Stimulated activated naive CD4-positive, alpha-beta T cell (primary cell): ENCODE results near the gene TGIF1.
A peak's percentile ranks its signal among the peaks of the same experiment; 100 is the strongest.

ENCODE experiments used
- DNase-seq, 6 experiments: peaks; one replicate each; lab custom pipeline; 2025; lab: John Stamatoyannopoulos, UW

TGIF1 gene

GRCh38 chr18:3482258-3482657, 32.3 kb downstream of the TGIF1 start:
- no peak for DNase-seq

GRCh38 chr18:3485153-3486149, 35.5 kb downstream of the TGIF1 start:
- no peak for DNase-seq

- DNase-seq, result no peak
These were observed 36.5 kb downstream of the TGIF1 start for GRCh38 chr18:3486512-3486911.

GRCh38 chr18:3489462-3489861, 39.5 kb downstream of the TGIF1 start:
- DNase-seq, result no peak

- DNase-seq, result no peak
These were observed 42.1 kb downstream of the TGIF1 start for GRCh38 chr18:3491981-3492555.

- no peak for DNase-seq
These were observed 42.7 kb downstream of the TGIF1 start for GRCh38 chr18:3492721-3493120.

GRCh38 chr18:3493501-3494244, 43.7 kb downstream of the TGIF1 start:
- no peak for DNase-seq

- DNase-seq, result no peak
These were observed 44.2 kb downstream of the TGIF1 start for GRCh38 chr18:3494245-3494526.

GRCh38 chr18:3494569-3494968, 44.6 kb downstream of the TGIF1 start:
- no peak for DNase-seq

- peak in 1 of 6 experiments; percentile 3 for DNase-seq
These were observed 45.9 kb downstream of the TGIF1 start for GRCh38 chr18:3495691-3496430.

GRCh38 chr18:3498698-3499471, 48.9 kb downstream of the TGIF1 start:
- DNase-seq, result peak in 2 of 6 experiments; percentile 2 to 11

- DNase-seq, result peak in 1 of 6 experiments; percentile 10
These were observed 49.5 kb downstream of the TGIF1 start for GRCh38 chr18:3499501-3499900.

- DNase-seq, result no peak
These were observed 50.0 kb downstream of the TGIF1 start for GRCh38 chr18:3500016-3500415.

GRCh38 chr18:3502650-3503049, 52.7 kb downstream of the TGIF1 start:
- no peak for DNase-seq

- no peak for DNase-seq
These were observed 54.7 kb downstream of the TGIF1 start for GRCh38 chr18:3504637-3505036.

- no peak for DNase-seq
These were observed 58.9 kb downstream of the TGIF1 start for GRCh38 chr18:3508576-3509549.
